HEK293 (cell line): ENCODE results near the gene ARMC12.

ENCODE experiments used
- ATF2 ChIP-seq: fragments of 450-650 bp; formaldehyde crosslinking; IDR thresholded peaks from 2 replicates; pipeline ENCODE4 v1.5.1; 2016; ENCODE audit warnings: missing biosample characterization, missing genetic modification characterization, low read depth
- CTCF ChIP-seq: fragments of 450-650 bp; formaldehyde crosslinking; IDR thresholded peaks from 2 replicates; pipeline ENCODE4 v1.5.1; 2016; ENCODE audit warnings: missing biosample characterization, missing genetic modification characterization
- RBAK ChIP-seq: fragments of 450-650 bp; formaldehyde crosslinking; IDR thresholded peaks from 2 replicates; pipeline ENCODE4 v1.5.1; 2016; ENCODE audit warnings: missing biosample characterization, missing genetic modification characterization
- SP7 ChIP-seq: fragments of 450-650 bp; formaldehyde crosslinking; IDR thresholded peaks from 2 replicates; pipeline ENCODE4 v1.5.1; 2016; ENCODE audit warnings: missing biosample characterization, missing genetic modification characterization
- ZNF10 ChIP-seq: fragments of 450-650 bp; formaldehyde crosslinking; IDR thresholded peaks from 2 replicates; pipeline ENCODE4 v1.5.1; 2017; ENCODE audit warnings: missing biosample characterization, missing genetic modification characterization
- ZNF211 ChIP-seq: fragments of 450-650 bp; formaldehyde crosslinking; IDR thresholded peaks from 2 replicates; pipeline ENCODE4 v1.5.1; 2016; ENCODE audit warnings: low read depth, missing biosample characterization, missing genetic modification characterization
- ZNF266 ChIP-seq: fragments of 450-650 bp; formaldehyde crosslinking; IDR thresholded peaks from 2 replicates; pipeline ENCODE4 v1.5.1; 2016; ENCODE audit warnings: missing biosample characterization, missing genetic modification characterization, low read depth
- ZNF324 ChIP-seq: fragments of 450-650 bp; formaldehyde crosslinking; IDR thresholded peaks from 2 replicates; pipeline ENCODE4 v1.5.1; 2016; ENCODE audit warnings: missing biosample characterization, missing genetic modification characterization
- ZNF404 ChIP-seq: fragments of 450-650 bp; formaldehyde crosslinking; IDR thresholded peaks from 2 replicates; pipeline ENCODE4 v1.5.1; 2017; ENCODE audit warnings: missing biosample characterization, missing genetic modification characterization
- ZNF544 ChIP-seq: fragments of 450-650 bp; formaldehyde crosslinking; IDR thresholded peaks from 2 replicates; pipeline ENCODE4 v1.5.0; 2017; ENCODE audit warnings: missing biosample characterization, missing genetic modification characterization
- ZNF555 ChIP-seq: fragments of 450-650 bp; formaldehyde crosslinking; conservative IDR thresholded peaks from 2 replicates; pipeline ENCODE4 v1.5.1; 2017; ENCODE audit warnings: missing biosample characterization, mild to moderate bottlenecking, missing genetic modification characterization, inconsistent platforms
- ZNF792 ChIP-seq: fragments of 450-650 bp; formaldehyde crosslinking; IDR thresholded peaks from 2 replicates; pipeline ENCODE4 v1.5.1; 2016; ENCODE audit warnings: missing biosample characterization, missing genetic modification characterization
- ZNF843 ChIP-seq: fragments of 450-650 bp; formaldehyde crosslinking; IDR thresholded peaks from 2 replicates; pipeline ENCODE4 v1.5.1; 2016; ENCODE audit warnings: missing biosample characterization, missing genetic modification characterization

GRCh38 chr6:35775031-35775430, 38.2 kb downstream of the ARMC12 start:
- TF ChIP-seq RBAK (tag by site-specific recombination) (no peak), ZNF211 (tag by site-specific recombination) (no peak), ZNF266 (tag by site-specific recombination) (no peak), CTCF (tag by site-specific recombination) (no peak), ZNF544 (no peak), ZNF555 (no peak), ZNF324 (tag by site-specific recombination) (no peak), ZNF404 (no peak), ZNF10 (tag by site-specific recombination) (no peak), ZNF843 (tag by site-specific recombination) (no peak), ZNF792 (no peak), SP7 (tag by site-specific recombination) (no peak), ATF2 (tag by site-specific recombination) (no peak)
